Activated effector memory CD4-positive, alpha-beta T cell treated with Interleukin-2 at 50 U/mL for 16 hours (primary cell): Measurements from ENCODE around the gene TMEM240.
"Not testable (repeated sequence)": the region's sequence is repeated elsewhere in the genome, so short reads cannot be mapped to it uniquely, and the experiment has no call there.

ENCODE experiments used
- DNase-seq: peaks from one replicate; pipeline ENCODE4 v3.0.0-alpha.2; 2020

Gene TMEM240

DNA sequence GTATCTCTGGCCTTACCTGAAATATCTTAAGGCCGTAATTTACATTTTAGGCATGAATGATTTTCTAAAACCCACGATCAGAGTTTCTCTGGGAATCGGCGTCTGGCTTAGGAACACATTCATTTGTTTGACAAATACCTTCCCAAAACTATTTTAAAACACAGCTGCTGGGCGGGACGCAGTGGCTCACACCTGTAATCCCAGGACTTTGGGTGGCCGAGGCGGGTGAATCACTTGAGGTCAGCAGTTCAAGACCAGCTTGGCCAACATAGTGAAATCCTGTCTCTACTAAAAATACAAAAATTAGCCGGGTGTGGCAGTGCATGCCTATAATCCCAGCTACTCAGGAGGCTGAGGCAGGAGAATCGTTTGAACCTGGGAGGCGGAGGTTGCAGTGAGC, 16.5 kb upstream of the TMEM240 start:
- not testable (repeated sequence) for DNase-seq

DNA sequence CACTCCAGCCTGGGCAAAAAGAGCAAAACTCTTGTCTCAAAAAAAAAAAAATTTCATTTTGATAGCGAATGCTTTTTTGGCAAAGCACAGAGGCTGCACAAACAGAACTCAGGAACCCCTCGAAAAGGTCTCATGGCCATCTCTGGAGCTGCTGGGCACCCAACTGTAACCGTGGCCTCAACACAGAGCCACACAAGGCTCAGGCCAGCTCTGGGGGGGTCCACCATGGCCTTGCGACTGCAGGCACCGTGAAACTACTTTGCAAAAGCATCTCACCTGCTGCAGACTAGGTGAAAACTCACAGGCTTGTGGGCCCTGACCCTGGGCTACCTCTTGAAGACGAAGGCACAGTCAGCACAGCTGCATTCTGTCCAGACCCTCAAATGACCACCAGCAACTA, 16.1 kb upstream of the TMEM240 start:
- no peak for DNase-seq

DNA sequence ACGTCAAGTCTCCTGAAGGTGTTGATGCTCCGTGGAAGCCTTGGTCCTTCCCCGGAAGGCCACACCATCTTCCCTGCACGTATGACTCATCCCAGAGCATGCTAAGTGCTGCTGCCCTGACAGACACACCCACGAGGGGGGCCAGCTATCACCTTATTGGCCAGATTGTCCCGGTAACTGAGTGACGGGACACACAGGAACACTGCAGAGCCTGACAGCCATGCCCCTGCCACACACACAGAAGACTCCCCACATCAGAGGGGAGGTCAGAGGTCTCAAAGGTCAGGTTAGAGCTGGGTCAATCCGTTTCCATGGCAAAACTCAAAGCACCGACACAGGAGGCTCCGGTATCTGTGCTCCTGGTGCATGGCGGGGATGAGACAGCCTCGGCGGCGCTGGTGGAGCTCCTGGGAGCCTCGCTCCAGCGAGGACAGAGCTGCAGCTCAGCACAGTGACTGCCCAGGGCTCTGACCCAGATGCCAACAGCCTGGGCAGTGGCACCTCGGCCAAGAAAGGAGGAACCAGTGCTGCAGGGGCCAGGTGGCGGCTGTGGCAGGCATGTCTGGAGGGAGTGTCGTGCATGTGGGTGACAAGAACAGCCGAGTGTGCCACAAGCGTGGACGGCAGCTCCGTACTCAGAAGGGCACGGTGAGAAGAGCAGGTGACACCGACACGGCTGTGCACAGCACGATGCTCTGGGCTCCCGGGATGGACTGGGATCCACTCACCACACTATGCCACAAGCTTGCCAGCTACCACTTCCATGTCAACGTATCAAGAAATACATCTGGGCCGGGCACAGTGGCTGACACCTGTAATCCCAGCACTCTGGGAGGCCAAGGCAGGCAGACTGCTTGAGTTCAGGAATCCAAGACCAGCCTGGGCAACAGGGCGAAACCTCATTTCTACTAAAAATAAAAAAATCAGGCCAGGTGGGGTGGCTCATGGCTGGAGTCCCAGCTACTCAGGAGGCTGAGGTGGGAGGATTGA, 14.8 kb upstream of the TMEM240 start:
- no peak for DNase-seq

DNA sequence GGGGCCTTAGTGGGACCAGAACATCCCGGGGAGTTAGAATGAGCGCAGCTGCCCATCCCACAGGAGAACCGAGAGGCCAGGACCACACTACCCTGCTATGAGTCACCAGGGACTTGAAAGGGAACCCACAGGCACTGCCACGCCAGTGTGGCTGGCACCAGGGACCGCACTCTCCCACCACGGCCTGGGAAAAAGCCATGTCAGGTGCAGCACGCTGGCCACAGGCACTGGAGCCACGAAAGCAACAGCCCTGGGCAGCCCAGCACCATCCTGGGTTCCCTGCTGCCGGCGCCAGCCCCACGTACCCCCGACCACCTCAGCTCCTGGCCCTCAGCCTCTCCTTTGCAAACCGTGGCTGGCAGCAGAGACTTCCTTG, 14.1 kb upstream of the TMEM240 start:
- DNase-seq: no peak

DNA sequence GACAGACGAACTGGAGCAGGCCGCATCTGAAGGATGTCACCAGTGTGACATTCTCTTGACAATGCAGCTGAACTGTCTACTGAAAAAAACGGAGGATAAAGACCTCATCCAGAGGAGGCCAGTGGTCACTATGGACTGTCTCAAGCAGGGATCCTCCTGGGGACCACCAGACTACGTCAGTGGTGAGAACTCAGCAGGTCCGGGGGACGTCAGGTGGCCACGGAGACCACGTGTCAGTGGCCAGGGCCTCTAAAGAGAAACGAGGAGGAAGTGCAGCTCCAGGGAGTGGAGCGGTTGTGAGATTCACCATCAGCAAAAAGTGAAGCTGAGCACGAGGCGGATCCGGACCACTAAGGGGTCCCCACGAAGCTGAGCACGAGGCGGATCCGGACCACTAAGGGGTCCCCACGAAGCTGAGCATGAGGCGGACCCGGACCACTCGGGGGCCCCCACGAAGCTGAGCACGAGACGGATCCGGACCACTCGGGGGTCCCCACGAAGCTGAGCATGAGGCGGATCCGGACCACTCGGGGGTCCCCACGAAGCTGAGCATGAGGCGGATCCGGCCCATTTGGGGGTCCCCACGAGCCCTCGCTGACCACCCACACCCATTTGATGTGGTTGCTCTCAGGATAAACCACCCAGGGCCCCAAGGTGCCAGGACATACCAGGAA, 13.5 kb upstream of the TMEM240 start:
- no peak for DNase-seq

DNA sequence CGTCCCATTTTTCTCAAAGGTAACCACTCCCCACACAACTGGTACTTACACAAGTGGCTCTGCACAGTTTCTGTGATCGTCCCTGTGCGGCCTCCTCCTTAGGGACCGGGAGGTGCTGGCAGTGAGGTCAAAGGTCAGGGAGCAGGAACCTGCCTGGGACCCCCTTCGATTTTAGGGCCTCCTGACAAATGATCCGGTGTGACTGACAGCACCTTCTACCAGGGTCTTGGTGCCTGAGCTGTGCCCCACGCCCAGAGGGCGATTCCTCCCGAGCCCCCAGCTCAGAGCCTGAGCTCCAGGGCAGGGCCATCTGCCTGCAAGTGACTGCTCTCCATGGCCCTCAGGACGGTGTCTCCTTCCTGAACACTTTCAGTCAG, 11.8 kb upstream of the TMEM240 start:
- DNase-seq: no peak

DNA sequence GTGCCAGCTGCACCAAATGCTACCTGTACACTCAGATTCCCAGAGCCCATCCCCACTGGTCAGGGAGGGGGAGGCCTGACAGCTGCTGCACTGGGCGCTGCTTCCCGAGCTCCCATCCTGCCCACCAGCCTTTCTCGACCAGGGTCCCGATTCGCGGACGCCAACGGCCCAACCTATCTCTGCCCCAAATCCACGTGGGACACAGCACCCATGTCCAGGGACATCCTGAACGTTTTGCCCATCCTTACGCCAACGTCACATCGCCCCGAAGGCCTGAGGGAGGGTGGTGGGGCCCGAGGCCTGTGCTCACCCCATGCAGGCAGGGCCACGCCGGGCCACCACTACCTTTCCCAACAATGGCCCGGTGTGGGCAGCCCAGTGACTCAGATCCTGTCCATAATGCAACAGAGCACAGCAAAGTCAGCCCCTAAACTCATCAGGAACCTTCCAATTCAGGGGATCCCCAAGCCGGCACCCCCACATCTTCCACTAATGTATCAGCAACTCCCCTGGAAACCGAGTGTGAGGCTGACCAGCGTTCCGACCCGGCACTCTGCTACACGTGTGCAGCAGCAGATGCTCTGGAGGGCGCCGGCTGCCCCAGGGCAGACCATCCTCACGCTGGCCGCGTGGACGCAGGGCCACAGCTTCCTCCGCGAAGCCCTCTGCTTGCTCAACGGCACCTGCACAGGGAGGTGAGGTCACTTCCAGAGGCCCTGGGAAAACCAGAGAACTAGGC, 11.3 kb upstream of the TMEM240 start:
- DNase-seq: no peak

DNA sequence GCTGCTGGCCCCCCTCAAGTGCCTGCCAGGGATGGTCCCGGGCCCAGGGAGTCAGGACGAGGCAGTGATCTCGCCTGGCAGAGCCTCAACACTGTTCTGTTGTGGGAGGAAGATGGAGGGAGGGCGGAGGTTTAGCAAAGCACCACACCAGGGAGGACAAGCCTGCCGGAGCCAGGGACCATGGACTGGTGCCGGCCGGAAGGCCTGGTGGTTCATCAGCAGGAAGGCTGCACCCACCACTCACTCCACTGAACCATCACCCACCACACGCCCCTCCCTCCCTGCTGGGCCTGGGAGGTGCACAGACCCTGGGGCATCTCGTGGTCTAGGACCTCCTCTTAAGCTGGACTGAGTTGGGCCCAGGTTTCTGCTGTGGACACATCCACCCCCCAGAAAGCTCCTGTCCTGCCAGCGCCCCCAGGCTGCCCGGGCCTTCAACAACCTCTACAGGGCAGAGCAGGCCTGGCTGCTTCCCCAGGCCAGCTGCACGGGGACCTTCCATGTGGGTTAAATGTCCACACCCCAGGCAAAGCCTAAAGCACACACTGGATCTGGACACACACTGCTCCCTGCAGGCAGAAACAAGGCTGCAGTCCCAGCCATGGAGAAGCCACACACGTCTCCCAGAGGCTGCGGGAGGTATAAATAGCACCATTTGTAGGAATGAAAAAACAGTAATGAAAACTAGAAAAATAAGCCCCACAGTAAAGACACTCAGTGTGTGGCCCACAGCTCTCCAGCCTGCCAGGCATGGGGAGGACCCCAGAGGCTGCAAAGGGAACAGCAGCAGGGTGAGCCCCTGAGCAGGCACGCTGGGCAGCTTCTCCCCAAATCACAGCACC, 10.4 kb upstream of the TMEM240 start:
- DNase-seq: no peak

DNA sequence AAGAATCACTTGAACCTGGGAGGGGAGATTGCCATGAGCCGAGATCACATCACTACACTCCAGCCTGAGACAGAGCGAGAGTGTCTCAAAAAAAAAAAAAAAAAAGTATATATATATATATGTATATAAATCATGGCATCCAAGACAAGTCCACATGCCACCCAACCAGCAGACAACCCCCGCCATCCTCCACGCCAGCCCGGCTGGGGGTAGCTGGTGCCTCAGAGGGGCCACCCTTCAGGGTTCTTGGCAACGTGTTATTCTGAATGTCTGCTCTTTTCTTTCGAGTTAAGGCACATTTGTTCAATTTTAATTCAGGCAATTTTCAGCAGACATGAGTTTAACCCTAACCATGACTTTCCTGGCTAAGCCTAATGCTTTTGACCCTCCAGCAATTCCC, 9.7 kb upstream of the TMEM240 start:
- DNase-seq: no peak

DNA sequence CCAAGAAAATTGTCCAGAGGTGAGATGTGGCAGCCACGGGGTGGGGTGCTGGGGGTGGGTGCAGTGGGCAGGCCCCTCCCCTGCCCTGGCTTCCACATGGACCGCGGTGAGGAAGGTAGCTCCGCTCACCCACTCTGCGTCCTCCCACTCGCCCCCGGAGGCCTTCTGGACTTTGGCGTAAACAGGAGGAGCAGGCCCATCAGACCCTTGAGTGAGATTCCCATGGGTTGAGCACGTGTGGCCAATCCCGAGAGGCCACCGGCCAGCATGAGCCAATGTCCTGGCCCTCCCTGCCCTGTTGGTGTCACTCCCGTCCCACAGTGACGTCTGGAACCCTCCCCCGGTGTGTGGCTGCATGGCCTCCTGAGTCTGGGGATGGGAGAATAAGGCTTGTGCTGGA, 8.2 kb upstream of the TMEM240 start:
- no peak for DNase-seq

DNA sequence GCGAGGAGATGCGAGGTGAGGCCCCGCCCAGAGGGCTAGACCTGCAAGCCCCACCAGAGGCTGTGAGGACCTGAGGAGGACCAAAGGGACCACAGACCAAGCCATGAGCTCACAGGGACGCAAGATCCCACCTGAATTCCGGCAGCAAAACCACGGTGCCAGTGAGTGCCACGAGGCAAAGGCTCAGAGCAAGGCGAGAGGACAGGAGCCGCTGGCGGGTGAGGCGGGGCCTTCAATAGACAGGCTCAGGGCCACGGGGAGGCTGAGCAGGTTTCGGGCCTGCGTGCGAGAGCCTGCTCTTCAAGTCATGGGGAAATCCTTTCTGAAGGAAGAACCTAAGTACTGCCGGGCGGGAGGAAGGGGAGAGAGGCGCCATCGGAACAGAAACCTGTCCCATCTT, 7.1 kb upstream of the TMEM240 start:
- no peak for DNase-seq

DNA sequence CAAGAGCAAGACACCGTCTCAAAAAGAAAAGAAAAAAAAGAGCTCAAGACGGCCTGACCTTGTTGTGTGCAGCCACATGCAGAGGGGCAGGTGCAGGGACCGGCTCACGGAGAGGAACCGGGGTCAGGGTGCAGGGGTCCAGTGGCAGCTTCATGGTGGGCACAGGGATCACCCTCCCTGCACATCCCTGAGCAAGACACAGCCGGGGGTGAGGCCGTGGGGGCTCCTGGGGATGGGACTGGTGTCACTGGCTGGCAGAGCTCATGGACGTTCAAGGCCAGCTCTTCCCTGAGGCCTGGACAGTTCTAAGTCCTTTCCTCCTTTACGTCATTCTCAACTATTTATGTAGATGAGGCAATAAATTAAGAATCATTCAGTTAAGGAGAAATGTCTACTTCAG, 6.6 kb upstream of the TMEM240 start:
- DNase-seq: no peak

DNA sequence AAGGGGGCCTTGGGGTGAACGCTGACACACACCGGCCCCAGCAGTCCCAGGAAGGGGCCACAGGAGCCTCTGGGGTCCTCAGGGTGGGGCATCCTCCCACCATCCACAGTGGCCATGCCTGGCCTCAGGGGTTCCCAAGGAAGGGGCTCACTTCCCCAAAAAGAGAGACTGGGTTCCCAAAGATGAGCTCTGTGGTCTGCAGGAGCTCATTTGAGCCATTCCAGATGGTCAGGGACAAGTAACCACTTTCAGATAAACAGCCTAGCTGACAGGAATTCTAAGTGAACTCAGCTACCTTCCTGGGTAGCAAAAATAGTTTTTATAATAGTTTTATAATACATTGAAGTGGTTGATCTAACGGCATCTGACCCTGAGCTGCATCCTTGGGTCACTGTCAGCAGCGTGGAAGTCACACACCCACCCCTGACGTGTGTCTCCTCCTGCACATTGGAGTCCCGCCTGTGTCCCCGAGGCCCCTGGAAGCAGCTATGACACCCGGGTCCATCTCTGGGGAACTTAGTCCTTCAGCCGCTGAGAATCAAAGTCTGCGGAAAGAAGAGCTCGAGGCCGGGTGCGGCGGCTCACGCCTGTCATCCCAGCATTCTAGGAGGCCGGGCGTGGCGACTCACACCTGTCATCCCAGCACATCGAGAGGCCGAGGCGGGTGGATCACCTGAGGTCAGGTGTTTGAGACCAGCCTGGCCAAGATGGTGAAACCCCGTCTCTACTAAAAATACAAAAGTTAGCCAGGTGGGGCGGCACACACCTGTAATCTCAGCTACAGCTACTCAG, 5.7 kb upstream of the TMEM240 start:
- no peak for DNase-seq

DNA sequence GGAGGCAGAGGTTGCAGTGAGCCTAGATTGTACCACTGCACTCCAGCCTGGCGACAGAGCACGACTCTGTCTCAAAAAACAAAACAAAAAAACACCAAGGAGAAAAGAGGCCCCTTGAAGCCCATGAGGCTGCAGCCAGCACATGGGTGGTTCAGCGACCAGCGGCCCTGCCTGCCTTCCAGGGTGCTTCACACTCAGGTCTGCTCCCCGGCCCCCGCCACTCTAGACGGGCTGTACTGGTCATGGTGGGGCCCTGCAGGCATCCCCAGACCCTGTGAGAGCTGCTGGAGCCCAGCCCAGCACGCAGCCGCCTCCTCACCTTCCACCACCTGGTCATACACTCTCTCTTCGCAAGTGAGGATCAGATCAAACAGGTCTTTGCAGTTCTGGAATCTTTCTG, 4.1 kb upstream of the TMEM240 start:
- no peak for DNase-seq

DNA sequence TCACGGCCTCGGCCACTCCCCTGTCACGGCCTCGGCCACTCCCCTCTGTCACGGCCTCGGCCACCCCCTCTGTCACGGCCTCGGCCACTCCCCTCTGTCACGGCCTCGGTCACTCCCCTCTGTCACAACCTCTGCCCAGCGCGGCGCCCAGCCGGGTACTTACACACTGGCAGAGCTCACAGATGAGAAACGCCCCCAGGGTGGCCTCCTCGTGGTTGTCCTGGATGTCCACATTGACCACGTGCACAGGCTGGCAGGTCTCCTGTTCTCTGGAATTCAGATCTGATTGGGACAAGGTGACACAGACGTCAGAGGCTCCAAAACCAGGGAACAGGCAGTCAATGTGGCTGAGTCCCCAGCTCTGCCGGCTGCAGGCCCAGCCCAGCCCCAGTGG, 3.3 kb upstream of the TMEM240 start:
- DNase-seq: no peak

DNA sequence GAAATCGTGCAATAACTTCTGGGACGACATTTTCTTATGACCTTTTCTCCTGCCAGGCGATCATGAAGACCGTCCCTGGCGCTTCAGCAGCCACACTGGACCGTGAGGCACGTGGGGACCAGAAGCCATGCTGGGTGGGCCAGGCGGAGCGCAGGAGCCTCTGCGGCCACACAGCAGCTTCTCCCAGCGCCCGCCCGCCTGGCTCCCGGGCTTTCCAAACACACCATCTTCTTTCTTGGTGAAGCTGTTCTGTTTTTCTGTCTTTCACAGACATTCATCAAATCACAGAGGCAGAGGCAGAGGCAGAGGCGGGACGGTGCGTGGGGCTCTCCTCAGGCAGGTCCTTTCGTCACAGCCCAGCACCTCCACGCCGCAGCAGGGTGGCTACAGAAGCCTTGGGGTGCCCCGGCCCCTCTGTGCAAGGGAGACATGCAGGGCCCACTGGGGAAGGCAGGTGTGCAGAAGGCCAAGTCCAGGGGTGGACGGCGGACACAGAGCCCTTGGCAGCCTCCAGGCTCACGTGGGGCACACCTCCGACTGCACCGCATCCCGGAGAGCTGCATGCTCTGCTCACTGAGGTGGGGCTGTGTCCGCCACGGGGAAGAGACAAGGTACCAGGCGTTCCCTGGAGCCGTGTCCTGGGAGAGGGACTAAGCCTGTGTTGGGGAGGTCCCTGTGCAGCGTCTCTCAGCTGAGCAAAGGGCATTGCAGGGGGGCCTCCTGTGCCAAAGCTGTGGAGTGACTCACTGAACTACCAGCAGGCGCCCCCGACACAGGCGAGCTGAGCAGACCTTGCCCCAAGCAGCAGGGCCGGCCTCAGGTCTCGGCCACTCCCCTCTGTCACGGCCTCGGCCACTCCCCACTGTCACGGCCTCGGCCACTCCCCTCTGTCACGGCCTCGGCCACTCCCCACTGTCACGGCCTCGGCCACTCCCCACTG, 2.6 kb upstream of the TMEM240 start:
- DNase-seq: no peak

DNA sequence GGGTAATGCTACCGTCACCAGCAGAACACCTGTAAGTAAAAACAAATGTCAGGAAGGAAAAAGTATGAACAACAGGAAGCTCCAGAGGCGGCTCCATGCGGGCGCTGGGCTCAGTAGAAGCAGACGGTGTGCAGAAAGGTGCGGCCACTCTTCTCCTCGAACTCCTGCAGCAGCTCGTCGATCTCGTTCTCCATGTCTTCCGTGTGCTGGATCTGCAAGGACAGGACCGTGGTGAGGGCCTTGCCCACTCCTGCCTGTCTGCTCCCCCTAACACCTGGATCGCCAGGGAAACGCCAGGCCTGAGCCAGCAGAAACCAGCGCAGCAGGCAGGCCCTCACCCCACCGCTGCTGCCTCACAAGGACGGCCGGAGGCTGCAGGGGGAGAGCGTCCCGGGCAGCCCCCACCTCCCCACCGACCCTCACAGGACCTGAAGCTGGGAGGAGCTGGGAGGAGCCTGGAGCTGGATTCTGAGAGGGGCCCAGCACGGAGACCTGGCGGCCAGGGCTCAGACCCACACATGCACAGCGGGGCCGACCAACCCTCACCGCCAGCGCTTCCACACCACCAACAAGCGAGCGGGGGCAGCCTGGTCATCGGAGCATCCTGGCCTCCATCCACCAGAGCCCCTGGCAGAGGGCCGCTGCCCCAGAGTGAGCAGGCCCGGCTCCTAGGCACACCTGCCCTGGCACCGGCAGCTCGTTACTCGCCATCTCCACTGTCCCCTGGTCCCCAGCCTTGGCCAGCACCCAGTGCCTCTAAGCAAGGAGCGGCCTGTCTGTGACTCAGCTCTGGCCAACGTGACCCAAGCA, 1.7 kb upstream of the TMEM240 start:
- DNase-seq: no peak

DNA sequence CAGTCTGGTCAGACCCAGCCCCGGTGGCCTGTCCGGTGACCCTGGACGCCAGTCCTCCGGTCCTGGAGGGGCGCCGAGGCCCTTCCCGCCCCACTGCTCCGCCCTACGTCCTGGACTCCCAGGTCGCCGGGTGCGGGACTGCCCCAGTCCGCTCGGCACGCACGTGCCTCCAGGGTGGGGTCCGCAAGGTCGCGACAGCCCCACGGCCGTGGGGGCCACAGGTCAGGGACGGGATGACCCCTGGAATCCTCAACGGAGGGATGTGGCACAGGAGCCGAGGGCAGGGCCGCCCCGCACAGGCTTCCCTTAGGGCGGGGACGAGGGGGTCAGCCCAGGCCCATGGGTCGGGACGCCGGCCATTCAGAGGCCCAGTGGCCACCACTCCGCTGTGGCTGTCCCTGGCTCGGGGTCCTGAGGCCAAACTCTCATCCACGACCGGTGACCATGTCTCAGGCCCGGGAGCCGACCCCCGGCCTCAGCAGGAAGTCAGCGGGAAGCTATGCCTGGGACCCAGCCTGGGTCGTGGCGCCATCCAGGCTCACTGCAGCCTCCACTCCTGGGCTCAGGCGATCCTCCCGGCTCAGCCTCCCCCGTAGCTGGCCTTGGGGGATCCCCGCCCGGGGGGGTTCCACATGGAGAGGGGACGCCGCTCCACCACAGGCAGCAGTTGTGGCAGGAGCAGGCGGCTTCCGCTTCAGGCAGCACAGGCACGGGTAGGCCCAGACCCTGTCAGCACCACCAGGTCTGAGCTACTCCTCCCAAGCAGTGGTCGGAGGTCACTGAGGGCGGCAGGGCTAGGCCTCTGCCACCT, 599 bp upstream of the TMEM240 start:
- no peak for DNase-seq
